Ramos (cell line): ENCODE data around the gene PTPRN2.
"Not testable (repeated sequence)": the region's sequence is repeated elsewhere in the genome, so short reads cannot be mapped to it uniquely, and the experiment has no call there.

Experiments
- in situ Hi-C: fragments of 300-500 bp; cut with MboI; formaldehyde crosslinking; loops from one replicate; pipeline ENCODE4 v1.14.3; 2022; ENCODE audit warnings: low sequenced_read_pairs; ENCODE audit not compliant: unreplicated experiment

Gene PTPRN2

GRCh38 chr7:158536871-158537515, 50.6 kb downstream of the PTPRN2 start:
- in situ Hi-C loops, result no loop called here

GRCh38 chr7:158535079-158535478, 52.5 kb downstream of the PTPRN2 start:
- in situ Hi-C loops, result no loop called here

DNA sequence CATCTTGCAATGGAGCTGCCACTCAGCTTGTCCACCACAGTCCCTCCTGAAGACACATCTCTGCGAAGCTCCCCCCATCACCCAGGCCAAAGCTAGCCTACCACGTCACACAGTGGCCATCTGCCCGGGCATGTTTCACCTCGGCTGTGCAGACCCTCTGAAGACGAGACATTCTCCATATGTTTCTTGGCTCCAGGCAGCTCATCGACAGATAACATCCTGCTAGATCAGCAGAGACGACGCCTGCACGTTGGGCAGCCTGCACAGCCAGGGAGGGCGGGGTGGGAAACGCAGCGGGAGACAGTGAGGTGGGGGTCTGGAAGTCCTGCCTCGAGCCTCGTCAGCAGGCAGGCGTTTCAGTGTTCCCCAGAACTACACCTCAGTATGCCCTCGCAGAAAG, 53.0 kb downstream of the PTPRN2 start:
- in situ Hi-C loops, result no loop called here

DNA sequence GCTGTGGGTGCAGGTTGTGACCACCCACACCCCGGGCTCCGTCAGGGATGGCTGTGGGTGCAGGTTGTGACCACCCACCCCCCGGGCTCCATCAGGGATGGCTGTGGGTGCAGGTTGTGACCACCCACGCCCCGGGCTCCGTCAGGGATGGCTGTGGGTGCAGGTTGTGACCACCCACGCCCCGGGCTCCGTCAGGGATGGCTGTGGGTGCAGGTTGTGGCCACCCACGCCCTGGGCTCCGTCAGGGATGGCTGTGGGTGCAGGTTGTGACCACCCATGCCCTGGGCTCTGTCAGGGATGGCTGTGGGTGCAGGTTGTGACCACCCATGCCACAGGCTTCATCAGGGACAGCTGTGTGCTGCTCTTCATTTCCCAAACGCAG, 53.5 kb downstream of the PTPRN2 start:
- in situ Hi-C loops, result not testable (repeated sequence)

- in situ Hi-C loops, result no loop called here
Observed at GRCh38 chr7:158533386-158534133, 54.1 kb downstream of the PTPRN2 start.

GRCh38 chr7:158532093-158532627, 55.5 kb downstream of the PTPRN2 start:
- in situ Hi-C loops, result no loop called here

GRCh38 chr7:158531661-158532060, 56.0 kb downstream of the PTPRN2 start:
- in situ Hi-C loops, result no loop called here

- in situ Hi-C loops, result no loop called here
Observed at GRCh38 chr7:158530800-158531609, 56.6 kb downstream of the PTPRN2 start.

GRCh38 chr7:158529181-158530096, 58.2 kb downstream of the PTPRN2 start:
- in situ Hi-C loops, result no loop called here

DNA sequence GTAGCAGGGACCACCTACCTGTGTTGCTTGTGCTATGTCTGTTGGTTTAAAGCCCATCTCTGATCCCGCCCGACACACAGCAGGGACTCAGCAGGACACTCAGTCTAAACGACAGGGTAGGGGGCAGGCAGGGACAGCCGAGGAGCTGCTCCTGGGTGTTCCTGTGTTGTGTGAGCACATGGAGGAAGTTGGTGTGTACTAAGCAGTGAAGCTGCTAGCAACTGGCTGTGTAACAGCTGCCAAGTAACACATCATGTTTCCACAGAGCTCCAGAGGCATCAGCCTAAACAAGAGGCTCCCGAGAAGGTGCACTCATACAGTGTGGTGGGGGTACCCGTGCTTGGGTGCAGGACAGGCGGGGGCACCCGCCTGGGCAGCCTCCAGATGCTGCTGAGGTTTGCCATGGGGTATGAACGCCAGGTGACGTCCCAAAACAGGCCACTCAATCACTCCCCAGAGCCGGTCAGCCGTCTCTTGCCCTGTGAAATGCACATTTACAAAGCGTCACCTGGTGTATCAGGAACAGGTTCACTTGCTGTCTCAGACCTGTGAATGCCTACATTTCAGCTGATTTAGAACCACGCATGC, 59.6 kb downstream of the PTPRN2 start:
- in situ Hi-C loops, result no loop called here

GRCh38 chr7:158527495-158527894, 60.1 kb downstream of the PTPRN2 start:
- in situ Hi-C loops, result no loop called here

DNA sequence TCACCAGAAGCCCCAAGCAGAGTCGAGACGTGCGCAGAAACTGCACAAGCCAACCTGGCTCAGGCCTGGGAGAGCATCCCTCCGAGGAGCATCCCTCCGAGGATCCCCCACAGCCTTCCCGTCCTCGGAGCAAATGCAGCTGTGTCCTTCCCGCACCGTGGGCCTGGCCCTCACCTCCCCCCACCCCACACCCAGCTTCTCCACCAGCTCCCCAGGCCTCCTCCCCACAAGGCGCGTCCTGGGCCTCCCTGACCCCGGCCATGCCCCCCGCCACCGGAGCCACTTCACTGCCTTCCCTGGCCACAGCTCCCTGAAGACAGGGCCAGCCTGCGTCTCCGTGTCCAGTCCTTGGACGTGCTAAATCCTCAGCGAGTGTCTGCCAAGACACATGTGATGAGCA, 60.6 kb downstream of the PTPRN2 start:
- in situ Hi-C loops, result no loop called here

DNA sequence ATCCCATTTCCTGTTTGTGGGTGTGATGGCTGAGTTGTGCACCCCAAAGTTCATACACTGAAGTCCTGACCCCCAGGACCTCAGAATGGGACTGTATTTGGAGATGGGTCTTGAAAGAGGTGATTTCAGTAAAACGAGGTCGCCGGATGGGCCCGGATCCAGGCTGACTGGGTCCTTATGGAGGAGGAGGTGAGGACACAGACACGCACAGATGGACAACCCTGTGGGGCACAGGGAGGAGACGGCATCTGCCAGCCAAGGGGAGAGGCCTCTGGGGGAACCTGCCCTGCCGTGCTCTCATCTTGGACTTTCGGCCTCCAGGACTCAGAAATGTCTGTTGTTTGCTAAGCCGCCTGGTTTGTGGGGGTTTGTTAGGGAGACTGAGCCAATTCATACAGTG, 61.1 kb downstream of the PTPRN2 start:
- in situ Hi-C loops, result no loop called here

DNA sequence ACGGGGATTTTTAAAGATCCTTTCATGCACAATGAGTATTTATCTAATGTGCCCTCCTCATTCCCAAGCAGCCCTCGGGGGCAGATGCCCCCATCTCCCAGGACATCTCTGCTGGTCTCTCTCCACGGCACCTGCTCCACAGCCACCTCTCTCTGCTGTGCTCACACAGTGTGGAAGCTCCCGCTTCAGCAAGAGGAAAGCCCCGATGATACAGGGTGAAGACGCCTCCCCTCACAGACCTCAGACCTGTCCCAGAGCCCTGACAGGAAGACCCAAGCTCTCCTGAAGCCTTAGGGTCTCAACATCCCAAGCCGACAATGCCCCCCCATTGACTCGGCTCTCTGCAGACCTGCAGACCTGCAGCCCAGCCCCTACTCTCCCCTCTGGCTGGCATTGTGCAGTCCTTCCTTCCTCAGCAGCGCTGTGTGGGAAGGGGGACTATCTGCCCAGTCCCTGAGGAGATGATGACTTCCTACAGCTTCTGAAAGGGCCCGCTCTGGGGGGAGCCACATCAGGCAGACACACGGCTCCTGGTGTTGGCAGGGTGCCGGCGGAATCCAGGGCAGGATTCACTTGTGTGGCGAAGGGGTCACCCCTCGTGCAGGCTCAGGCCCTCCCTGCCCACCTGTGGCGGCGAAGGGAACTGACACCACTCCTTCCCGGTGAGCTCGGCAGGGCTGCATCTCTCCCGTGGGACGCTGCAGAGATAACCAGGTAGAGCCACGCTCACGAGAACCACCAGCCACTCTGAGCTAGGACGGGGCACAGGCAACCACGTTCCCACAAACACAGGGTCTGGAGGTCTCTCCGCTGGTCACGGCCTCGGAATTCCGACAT, 61.8 kb downstream of the PTPRN2 start:
- in situ Hi-C loops, result no loop called here

DNA sequence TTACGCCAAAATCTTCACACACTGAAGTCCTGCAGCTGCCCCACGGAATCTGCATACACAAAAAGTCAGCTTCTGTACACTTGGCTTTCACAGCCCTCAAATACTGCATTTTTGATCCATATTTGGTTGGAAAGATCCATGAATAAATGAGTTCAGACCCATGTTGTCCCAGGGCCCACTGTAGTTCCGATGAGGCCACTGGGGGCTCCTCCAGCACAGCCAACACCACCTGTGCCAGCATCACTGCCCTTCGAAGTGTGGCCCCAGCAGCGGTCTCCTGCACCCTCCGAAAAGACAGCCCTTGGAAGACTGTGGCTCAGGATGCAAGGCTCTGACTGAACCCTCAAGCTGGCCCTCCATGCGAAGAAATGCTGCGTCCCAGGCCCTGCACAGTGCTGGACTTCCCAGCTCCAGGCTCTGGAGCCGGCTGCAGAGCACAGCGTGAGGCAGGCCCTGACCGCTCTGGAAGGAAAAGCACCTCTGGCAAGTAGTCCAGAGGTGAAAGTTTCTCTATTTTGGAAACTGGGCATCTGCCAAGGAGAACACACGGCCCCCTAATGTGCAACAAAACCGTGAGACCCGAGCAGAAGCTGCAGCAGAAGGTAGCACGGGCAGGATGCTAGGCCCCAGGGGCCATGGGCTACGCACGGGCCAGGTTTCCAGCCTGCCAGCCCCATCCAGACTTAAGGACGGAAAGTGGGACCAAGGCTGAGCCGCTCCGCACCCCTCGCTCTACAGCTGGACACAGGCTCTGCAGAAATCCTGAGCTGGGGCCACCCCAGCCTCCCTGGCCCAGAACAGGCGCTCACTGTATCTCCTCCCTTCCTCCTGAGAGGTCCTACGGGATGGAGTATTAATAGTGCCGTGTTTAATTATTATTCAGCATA, 62.6 kb downstream of the PTPRN2 start:
- in situ Hi-C loops, result no loop called here

DNA sequence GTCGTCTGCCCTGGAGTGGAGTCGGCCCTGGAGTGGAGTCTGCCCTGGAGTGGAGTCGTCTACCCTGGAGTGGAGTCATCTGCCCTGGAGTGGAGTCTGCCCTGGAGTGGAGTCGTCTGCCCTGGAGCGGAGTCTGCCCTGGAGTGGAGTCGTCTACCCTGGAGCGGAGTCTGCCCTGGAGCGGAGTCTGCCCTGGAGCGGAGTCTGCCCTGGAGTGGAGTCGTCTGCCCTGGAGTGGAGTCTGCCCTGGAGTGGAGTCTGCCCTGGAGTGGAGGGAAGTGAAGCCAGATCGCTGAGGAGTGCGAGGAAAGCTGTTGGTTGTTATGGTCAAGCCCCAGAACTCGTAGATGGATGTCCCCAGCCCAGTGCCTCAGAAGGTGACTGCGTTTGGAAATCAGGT, 63.3 kb downstream of the PTPRN2 start:
- in situ Hi-C loops, result not testable (repeated sequence)

DNA sequence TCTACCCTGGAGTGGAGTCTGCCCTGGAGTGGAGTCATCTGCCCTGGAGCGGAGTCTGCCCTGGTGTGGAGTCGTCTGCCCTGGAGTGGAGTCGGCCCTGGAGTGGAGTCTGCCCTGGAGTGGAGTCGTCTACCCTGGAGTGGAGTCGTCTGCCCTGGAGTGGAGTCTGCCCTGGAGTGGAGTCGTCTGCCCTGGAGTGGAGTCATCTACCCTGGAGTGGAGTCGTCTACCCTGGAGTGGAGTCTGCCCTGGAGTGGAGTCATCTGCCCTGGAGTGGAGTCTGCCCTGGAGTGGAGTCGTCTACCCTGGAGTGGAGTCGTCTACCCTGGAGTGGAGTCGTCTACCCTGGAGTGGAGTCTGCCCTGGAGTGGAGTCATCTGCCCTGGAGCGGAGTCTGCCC, 63.7 kb downstream of the PTPRN2 start:
- in situ Hi-C loops, result not testable (repeated sequence)
